Measurements from ENCODE around the gene HEATR5A. TPM values are rescaled to one million over a fixed set of nuclear protein-coding genes. Genes with fewer than 3 reads are reported as not detected.
"Not testable (repeated sequence)": the region's sequence is repeated elsewhere in the genome, so short reads cannot be mapped to it uniquely, and the experiment has no call there.

Gene HEATR5A
- polyA plus RNA-seq, 4 donors: 18.8 to 22.0 (median 19.4) TPM

- no peak for DNase-seq (ENCODE audit: low read depth in 4 of 4, low spot score in 3 of 4)
These were observed 28.3 kb downstream of the HEATR5A start for GRCh38 chr14:31391977-31392503.

DNA sequence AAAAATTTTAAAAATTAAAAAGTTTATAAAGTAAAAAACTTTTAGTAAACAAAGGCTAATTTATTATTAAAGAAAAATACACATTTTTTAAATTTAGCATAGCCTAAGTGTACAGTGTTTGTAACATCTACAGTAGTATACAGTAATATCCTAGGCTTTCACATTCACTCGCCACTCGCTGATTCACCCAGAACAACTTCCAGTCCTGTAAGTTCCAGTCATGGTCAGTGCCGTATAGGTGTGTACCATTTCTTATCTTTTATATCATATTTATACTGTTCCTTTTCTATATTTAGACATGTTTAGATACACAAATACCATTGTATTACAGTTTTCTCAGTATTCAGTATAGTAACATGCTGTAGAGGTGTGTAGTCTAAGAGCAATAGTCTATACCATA, 28.9 kb downstream of the HEATR5A start:
- no peak for DNase-seq (ENCODE audit: low read depth in 4 of 4, low spot score in 3 of 4)

- DNase-seq (ENCODE audit: low read depth in 4 of 4, low spot score in 3 of 4): no peak
These were observed 30.4 kb downstream of the HEATR5A start for GRCh38 chr14:31389946-31390345.

GRCh38 chr14:31388687-31389413, 31.5 kb downstream of the HEATR5A start:
- DNase-seq (ENCODE audit: low read depth in 4 of 4, low spot score in 3 of 4): no peak

- DNase-seq (ENCODE audit: low read depth in 4 of 4, low spot score in 3 of 4): no peak
These were observed 33.3 kb downstream of the HEATR5A start for GRCh38 chr14:31387091-31387490.

- no peak for DNase-seq (ENCODE audit: low read depth in 4 of 4, low spot score in 3 of 4)
These were observed 34.1 kb downstream of the HEATR5A start for GRCh38 chr14:31386271-31386670.

GRCh38 chr14:31382221-31382620, 38.1 kb downstream of the HEATR5A start:
- no peak for DNase-seq (ENCODE audit: low read depth in 4 of 4, low spot score in 3 of 4)

- DNase-seq (ENCODE audit: low read depth in 4 of 4, low spot score in 3 of 4): no peak
These were observed 40.2 kb downstream of the HEATR5A start for GRCh38 chr14:31380106-31380505.

DNA sequence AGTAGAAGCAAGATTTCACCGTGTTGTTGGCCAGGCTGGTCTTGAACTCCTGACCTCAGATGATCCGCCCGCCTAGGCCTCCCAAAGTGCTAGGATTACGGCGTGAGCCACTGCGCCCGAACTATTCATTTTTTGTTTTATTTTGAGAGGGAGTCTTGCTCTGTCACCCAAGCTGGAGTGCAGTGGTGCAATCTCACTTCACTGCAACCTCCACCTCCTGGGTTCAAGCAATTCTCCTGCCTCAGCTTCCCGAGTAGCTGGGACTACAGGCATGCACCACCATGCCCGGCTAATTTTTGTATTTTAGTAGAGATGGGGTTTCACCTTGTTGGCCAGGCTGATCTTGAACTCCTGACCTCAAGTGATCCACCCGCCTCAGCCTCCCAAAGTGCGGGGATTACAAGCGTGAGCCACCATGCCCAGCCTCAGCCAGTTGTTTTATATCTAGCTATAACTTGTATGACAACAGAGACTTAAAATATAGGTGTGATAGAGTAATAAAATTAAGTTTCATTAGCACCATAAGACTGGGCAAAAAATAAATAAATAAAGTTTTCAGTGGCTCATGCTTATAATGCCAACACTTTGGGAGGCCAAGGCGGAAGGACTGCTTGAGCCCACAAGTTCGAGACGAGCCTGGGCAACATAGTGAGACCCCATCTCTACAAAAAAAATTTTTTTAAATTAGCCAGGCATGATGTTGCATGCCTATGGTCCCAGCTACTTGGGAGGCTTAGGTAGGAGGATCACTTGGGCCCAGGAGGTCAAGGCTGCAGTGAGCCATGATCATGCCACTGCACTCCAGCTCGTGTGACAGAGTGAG, 41.0 kb downstream of the HEATR5A start:
- not testable (repeated sequence) for DNase-seq (ENCODE audit: low read depth in 4 of 4, low spot score in 3 of 4)

GRCh38 chr14:31377433-31377832, 42.9 kb downstream of the HEATR5A start:
- DNase-seq (ENCODE audit: low read depth in 4 of 4, low spot score in 3 of 4): no peak

GRCh38 chr14:31371646-31372045, 48.7 kb downstream of the HEATR5A start:
- no peak for DNase-seq (ENCODE audit: low read depth in 4 of 4, low spot score in 3 of 4)

DNA sequence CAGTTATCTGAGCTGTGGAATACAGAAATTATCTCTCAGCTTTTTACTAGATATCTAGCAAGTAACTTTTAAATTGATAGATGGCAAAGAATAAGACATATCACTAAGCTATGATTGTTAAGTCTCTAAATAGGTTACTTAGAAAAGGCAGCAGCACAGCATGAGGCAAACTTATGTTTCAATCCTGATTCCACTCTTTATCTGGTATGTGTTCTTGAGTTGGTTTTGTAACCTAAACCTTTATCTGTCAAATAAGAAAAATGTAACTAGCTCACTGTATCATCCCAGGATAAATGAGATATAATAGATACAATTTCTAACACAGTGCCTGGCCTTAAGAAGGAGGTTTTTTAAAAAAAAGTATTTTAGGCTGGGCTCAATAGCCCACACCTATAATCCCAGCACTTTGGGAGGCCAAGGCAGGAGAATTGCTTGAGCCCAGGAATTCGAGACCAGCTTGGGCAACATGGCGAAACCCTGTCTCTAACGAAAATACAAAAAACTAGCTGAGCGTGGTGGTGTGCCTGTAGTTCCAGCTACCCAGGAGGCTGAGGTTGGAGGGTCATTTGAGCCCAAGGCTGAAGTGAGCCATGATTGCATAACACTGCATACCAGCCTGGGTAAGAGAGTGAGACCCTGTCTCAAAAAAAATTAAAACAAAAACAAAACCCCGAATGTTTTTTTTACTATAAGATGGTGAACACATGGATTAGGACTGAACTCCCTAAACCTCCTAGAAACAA, 56.8 kb downstream of the HEATR5A start:
- DNase-seq (ENCODE audit: low read depth in 4 of 4, low spot score in 3 of 4): no peak

DNA sequence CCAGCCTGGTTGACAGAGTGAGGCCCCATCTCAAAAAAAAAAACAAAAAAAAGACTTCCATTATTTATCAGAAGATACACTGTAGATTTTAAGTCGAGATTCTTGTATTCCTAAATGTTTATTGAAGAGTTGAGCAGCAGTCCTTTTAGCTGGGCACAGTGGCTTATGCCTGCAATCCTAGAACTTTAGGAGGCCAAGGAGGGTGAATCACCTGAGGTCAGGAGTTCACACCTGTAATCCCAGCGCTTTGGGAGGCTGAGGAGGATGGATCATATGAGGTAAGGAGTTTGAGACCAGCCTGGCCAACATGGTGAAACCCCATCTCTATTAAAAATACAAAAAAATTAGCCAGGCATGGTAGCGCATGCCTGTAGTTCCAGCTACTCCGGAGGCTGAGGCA, 57.6 kb downstream of the HEATR5A start:
- DNase-seq (ENCODE audit: low read depth in 4 of 4, low spot score in 3 of 4): no peak

DNA sequence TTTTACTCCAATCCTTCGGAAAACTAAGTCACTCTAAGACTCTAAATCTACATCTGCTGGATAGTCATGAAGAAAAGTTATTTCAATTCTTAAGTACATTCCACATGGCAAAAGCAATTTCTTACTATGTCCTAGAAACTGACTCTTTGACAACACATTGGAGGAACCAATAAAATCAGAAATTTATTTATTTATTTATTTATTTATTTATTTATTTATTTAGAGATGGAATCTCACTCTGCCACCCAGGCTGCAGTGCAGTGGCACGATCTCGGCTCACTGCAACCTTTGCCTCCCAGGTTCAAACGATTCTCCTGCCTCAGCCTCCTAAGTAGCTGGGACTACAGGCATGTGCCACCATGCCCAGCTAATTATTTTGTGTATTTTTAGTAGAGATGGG, 58.6 kb downstream of the HEATR5A start:
- DNase-seq (ENCODE audit: low read depth in 4 of 4, low spot score in 3 of 4): not testable (repeated sequence)

- no peak for DNase-seq (ENCODE audit: low read depth in 4 of 4, low spot score in 3 of 4)
These were observed 59.3 kb downstream of the HEATR5A start for GRCh38 chr14:31360919-31361662.

GRCh38 chr14:31357279-31357678, 63.1 kb downstream of the HEATR5A start:
- no peak for DNase-seq (ENCODE audit: low read depth in 4 of 4, low spot score in 3 of 4)

- no peak for DNase-seq (ENCODE audit: low read depth in 4 of 4, low spot score in 3 of 4)
These were observed 74.3 kb downstream of the HEATR5A start for GRCh38 chr14:31346097-31346496.

DNA sequence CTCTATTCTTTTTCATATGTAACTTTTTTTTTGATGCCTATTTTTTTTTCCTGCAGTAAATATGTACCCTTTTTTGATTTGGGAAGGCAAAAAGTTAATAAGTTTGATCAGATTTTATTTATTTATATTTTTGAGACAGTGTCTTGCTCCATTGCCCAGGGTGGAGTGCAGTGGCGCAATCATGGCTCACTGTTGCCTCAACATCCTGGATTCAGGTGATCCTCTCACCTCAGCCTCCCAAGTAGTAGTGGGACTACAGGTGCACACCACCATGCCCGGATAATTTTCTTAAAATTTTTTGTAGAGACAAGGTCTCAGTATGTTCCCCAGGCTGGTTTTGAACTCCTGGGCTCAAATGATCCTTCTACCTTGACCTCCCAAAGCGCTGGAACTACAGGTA, 79.1 kb downstream of the HEATR5A start:
- no peak for DNase-seq (ENCODE audit: low read depth in 4 of 4, low spot score in 3 of 4)

DNA sequence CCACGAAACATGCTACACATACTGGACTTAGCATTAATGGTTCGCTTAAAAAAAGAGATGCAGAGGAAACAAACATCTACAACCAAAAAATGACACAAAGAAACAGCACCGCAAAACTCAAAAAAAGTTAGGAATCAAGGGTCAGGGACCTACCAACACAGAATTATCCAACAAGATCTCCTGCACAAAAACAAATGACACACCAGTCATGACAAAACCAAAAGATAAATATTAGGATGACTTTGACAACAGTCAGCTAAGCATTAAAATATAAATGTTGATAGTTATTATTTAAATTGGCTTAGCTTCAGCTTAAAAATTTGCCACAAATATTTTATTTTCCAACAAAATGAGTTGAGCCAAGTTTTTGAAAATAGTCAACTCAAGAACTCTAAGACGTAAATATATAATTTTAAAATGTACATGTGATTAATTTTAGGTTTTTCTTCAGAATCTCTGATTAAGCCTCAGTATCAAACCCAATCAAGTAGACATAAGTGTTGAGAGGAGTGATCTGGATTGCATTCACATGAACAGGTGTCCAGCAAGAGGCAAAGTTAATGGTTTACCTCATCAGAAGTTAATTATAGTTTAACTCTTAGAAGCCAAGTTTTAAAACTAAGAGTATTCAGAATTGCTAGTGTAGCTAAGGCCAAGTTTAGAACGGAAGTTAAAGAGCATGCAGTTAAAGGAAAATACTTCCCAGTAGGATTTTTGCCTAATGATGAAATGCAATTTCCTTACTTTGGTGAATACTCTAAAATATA, 79.9 kb downstream of the HEATR5A start:
- no peak for DNase-seq (ENCODE audit: low read depth in 4 of 4, low spot score in 3 of 4)

DNA sequence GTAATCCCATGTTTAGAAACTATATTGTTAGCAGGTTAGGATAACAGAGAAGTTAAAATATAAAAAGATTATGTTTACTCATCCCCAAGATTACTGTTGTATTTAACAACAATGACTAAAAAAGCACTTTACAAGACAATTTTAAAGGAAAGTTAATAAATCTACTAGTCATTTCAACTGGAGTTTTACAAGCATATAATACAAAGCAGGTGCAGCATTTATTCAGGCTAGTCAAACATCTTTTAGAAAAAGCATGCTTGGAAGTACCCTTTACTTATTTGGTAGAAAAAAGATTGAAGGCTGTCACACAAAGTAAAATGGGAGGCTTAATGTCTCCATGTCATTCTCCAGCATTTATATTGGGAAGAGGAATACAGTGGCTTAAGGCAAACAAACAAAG, 80.6 kb downstream of the HEATR5A start:
- no peak for DNase-seq (ENCODE audit: low read depth in 4 of 4, low spot score in 3 of 4)
